Prostate gland (tissue), 2 donors: ENCODE measurements around the gene GRIK3.

ENCODE experiments used
- CTCF ChIP-seq, 4 experiments: fragments of 200-600 bp in 2 of 4; fragments of 450-650 bp in 2 of 4; sonication (generic) in 2 of 4; IDR thresholded peaks; 1 replicate in 3 of 4; 2 replicates in 1 of 4; pipeline ENCODE4 v1.5.1; 2016 to 2019; ENCODE audit warnings: antibody characterized with exemption in 4 of 4, mild to moderate bottlenecking in 2 of 4, moderate library complexity in 2 of 4
- POLR2A ChIP-seq: fragments of 450-650 bp; IDR thresholded peaks from one replicate; pipeline ENCODE4 v1.6.1; 2016; ENCODE audit warnings: antibody characterized with exemption, mild to moderate bottlenecking
- POLR2AphosphoS5 ChIP-seq: sonication (generic); formaldehyde crosslinking; IDR thresholded peaks from one replicate; pipeline ENCODE4 v1.6.1; 2017; ENCODE audit warnings: antibody characterized with exemption

DNA sequence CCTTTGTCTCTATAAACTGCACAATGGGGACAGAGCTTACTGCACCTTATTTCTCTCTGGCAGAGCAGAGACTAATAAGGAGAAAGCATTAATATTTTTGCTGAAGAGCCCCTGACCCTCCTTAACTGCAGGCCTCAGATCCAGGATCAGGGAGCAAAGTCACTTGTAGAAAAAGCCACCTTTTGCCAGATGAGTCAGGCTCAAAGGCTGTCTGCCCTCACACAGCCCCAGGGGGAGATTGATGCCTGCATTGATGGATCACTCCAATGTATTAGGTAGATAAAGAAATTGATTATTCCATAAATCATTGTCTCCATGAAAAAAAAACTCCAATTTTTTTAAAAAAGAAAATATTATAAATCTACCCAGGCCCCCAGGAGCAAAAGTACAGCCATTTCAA lies 15.8 kb downstream of the GRIK3 start:
- TF ChIP-seq CTCF (IDR thresholded peaks at IDR 0.05), result no peak
- TF ChIP-seq POLR2AphosphoS5, result no peak
- no peak for TF ChIP-seq POLR2A
